GM21381 (cell line): ENCODE results near the gene CDK10.
A peak's percentile ranks its signal among the peaks of the same experiment; 100 is the strongest.
"Not testable (repeated sequence)": the region's sequence is repeated elsewhere in the genome, so short reads cannot be mapped to it uniquely, and the experiment has no call there.

ENCODE experiments used
- ATAC-seq: cut with Tn5 transposase; IDR thresholded peaks from one replicate; pipeline ENCODE4 v1.9.1; 2021; ENCODE audit warnings: mild to moderate bottlenecking, moderate library complexity; ENCODE audit not compliant: unreplicated experiment

The CDK10 gene

GRCh38 chr16:89667000-89667399 lies 19.5 kb upstream of the CDK10 start:
- not testable (repeated sequence) for ATAC-seq

- no peak for ATAC-seq
These were observed 18.9 kb upstream of the CDK10 start for GRCh38 chr16:89667633-89668032.

DNA sequence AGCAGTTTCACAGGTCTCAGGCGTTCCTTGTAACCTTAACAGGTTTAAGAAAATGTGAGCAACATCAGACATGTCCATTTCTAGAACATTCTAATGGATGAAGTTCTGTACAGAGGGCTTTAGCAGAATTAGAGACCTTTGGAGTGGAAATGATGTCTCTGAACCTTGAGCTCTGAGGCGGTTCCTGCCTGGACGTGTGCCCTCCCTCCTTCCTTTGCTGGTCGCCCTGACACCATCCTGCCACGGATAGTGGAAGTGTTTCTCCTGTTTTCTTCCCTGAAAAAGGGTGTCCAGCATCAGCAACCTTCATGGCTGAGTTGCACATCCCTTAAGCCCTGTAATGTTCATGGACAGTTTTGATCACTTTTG lies 17.7 kb upstream of the CDK10 start:
- no peak for ATAC-seq

- no peak for ATAC-seq
These were observed 16.7 kb upstream of the CDK10 start for GRCh38 chr16:89669755-89670154.

DNA sequence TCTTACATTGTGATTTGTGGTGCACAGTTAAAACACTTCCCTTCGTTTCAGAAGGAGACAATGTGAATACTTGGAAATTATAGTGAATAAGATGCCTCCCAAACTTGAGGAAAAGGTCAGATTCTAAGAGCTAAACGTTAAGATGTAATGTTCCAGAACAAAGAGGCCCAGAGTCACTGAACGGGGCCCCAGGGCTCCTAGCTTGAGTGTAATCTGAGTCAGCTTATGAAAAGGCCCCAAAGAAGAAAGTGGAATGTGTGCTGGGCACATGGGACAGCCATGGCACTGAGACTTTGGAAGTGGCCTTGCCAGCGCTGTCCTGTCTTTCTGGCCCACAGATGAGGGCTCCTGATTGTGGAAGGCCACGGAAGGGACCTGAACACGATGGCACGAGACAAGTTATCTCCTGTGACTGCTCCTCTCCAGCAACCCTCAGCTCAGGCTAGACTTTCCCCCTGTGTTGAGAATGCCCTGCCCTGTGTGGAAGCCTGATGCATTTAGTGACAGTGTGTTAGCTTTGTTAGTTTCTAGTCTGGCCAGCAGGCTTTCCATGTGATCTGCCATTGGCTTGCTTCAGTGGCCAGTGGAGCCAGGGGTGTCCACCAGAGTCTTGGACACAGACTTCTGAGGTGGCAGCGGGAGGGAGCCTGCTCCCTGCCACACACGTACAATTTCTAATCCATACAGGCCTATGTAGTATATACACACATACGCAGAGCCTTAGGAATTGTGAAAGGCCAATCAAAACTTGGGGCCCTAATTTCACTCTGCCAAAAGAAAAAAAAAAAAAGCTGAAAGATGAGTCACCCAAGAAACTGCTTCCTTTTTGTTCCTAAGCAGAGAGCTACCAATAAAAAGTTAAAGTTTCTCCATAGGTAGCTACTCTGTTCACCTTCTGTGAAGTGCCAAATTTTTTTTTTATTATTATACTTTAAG lies 15.7 kb upstream of the CDK10 start:
- ATAC-seq = no peak

- not testable (repeated sequence) for ATAC-seq
These were observed 14.9 kb upstream of the CDK10 start for GRCh38 chr16:89671565-89671964.

GRCh38 chr16:89672177-89672941 lies 14.1 kb upstream of the CDK10 start:
- no peak for ATAC-seq

GRCh38 chr16:89678258-89678657 lies 8.2 kb upstream of the CDK10 start:
- no peak for ATAC-seq

DNA sequence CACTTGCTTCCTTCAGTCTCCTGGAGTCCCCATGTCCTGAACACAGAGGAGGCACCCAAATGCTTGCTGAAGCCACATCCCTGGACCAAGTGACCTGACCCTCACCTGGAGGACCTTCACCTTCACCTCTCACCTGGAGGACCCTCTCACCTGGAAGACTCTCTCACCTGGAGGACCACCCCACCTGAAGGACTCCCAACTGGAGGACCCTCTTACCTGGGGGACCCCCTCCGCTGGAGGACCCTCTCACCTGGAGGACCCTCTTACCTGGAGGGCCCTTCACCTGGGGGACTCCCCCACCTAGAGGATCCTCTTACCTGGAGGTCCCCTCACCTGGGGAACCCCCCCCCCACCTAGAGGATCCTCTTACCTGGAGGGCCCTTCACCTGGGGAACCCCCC lies 573 bp upstream of the CDK10 start:
- ATAC-seq = no peak

GRCh38 chr16:89687092-89687940 lies 827 bp downstream of the CDK10 start:
- ATAC-seq = peak; percentile 35

- no peak for ATAC-seq
These were observed 1.9 kb downstream of the CDK10 start for GRCh38 chr16:89688395-89688794.

- no peak for ATAC-seq
These were observed 2.7 kb downstream of the CDK10 start for GRCh38 chr16:89689142-89689541.

DNA sequence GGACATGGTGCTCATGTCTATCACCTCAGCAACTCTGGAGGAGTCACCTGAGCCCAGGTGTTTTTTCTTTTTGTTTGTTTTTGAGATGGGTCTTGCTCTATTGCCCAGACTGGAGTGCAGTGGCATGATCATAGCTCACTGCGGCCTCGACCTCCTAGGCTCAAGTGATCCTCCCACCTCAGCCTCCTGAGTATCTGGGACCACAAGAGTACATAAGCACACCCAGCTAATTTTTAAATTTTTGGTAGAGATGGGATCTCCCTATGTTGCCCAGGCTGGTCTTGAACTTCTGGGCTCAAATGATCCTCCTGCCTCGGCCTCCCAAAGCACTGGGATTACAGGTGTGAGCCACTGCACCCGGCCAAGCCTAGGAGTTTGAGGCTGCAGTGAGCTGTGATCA lies 3.1 kb downstream of the CDK10 start:
- ATAC-seq = not testable (repeated sequence)

GRCh38 chr16:89690392-89690901 lies 4.0 kb downstream of the CDK10 start:
- no peak for ATAC-seq

DNA sequence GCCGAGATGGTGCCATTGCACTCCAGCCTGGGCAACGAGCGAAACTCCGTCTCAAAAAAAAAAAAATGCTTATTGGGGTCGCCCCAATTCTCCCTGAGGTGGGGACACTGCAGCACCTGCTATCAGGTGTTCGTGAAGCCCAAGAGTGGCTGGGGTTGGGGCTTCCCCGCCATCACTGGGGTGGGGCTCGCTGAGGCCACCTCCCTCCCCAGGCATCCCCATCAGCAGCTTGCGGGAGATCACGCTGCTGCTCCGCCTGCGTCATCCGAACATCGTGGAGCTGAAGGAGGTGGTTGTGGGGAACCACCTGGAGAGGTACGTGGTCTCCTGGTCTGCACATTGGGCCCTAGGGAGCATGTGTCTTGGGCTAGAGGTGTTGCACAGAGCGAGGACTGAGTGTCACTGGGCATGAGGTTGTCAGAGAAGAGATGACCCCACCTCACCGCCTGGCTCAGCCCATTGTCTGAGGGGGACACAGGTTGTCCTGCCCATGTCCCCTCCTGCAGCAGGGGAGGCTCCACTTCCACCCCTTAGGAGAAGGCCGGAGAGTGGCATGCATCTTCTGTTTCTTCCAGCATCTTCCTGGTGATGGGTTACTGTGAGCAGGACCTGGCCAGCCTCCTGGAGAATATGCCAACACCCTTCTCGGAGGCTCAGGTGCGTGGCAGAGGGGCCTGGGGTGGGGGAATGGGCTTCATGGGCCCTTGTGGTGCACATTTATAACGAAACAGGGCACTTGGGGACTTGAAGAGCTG lies 4.9 kb downstream of the CDK10 start:
- no peak for ATAC-seq

GRCh38 chr16:89691986-89692569 lies 5.6 kb downstream of the CDK10 start:
- no peak for ATAC-seq

DNA sequence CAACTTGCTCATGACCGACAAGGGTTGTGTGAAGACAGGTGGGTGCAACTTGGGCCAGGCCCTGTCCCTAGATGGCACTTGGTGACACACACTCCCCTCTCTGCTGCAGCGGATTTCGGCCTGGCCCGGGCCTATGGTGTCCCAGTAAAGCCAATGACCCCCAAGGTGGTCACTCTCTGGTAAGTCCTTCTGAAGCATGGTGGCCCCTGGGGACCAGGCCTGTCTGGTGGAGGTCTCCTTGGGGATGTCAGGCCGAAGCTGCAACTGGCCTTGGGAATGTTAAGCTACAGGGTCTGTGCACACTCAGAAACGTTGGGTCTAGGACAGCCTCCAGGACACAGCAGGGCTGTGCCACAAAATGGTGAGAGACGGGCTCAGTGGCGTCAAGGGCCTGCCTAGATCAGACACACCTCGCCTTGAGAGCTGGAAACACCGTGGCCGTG lies 6.8 kb downstream of the CDK10 start:
- no peak for ATAC-seq

DNA sequence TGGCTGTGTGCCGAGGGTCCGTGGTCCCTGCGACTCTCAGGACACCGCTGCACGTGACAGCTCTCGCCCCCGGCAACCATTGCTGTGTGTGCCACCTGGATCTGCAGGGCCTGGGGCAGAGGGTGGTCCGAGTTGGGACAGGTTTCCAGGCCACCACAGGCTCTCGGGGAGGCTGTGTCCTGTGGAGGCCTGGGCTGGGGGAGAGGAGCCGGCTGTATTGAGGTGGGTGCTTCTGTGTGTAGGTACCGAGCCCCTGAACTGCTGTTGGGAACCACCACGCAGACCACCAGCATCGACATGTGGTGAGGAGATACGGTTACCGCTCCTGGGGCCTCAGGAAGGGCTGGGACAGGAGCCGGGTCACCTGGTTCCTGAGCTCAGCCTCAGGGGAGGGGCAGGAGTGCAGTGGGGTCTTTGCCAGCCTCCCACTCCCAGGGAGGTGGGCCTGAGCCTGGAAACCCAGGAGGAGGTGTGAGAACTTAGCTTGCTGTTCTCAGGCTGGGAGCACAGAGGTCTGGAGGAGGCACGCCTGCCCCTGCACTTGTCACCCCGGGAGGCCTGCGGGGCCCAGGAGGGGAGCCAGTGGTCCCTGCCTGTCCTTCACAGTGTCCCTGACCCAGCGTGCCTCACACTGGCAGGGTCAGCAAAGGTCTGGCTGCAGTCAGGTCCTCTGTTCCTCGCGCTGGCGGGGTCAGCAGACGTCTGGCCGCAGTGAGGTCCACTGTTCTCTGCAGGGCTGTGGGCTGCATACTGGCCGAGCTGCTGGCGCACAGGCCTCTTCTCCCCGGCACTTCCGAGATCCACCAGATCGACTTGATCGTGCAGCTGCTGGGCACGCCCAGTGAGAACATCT lies 7.7 kb downstream of the CDK10 start:
- ATAC-seq = no peak

GRCh38 chr16:89694784-89695085 lies 8.2 kb downstream of the CDK10 start:
- ATAC-seq = not testable (repeated sequence)
